ENCODE data around the gene CCDC69.

GRCh38 chr5:151134228-151134627, 89.7 kb downstream of the CCDC69 start:
- peak in 1 of 3 donors; percentile 24 for TF ChIP-seq CTCF (IDR thresholded peaks at IDR 0.05)
- no peak for TF ChIP-seq POLR2A (IDR thresholded peaks at IDR 0.05)
- peak in 2 of 3 donors; percentile 30 to 80 for TF ChIP-seq POLR2AphosphoS5 (IDR thresholded peaks at IDR 0.05)
